Fibroblast of lung (primary cell): ENCODE measurements around the gene ENO3.

Source experiments
- EZH2 ChIP-seq: IDR thresholded peaks from 2 replicates; pipeline ENCODE4 v1.5.1; 2012; ENCODE audit warnings: low read length, control low read depth, mild to moderate bottlenecking; ENCODE audit errors: missing control alignments
- TF ChIP-seq, protein P1 (sequence below), 2 donors: IDR thresholded peaks in 1 of 2; conservative IDR thresholded peaks in 1 of 2; 1 replicate in 1 of 2; 2 replicates in 1 of 2; pipeline ENCODE4 v1.5.1; 2011 to 2012; ENCODE audit warnings: low read length in 2 of 2, control low read depth in 1 of 2, inconsistent platforms in 1 of 2, low read depth in 1 of 2, mild to moderate bottlenecking in 1 of 2

GRCh38 chr17:4947010-4947410 is 3.9 kb upstream of the ENO3 start:
- TF ChIP-seq, protein P1, sequence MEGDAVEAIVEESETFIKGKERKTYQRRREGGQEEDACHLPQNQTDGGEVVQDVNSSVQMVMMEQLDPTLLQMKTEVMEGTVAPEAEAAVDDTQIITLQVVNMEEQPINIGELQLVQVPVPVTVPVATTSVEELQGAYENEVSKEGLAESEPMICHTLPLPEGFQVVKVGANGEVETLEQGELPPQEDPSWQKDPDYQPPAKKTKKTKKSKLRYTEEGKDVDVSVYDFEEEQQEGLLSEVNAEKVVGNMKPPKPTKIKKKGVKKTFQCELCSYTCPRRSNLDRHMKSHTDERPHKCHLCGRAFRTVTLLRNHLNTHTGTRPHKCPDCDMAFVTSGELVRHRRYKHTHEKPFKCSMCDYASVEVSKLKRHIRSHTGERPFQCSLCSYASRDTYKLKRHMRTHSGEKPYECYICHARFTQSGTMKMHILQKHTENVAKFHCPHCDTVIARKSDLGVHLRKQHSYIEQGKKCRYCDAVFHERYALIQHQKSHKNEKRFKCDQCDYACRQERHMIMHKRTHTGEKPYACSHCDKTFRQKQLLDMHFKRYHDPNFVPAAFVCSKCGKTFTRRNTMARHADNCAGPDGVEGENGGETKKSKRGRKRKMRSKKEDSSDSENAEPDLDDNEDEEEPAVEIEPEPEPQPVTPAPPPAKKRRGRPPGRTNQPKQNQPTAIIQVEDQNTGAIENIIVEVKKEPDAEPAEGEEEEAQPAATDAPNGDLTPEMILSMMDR (conservative IDR thresholded peaks at IDR 0.05 in 1 of 2, IDR thresholded peaks at IDR 0.05 in 1 of 2; ENCODE audit: low read depth in 1 of 2, low read length in 2 of 2): no peak
- no peak for TF ChIP-seq EZH2
